SIG-M5 treated with dmso at 0.1 percent for 504 hours (cell line): ENCODE measurements around the gene ACBD4.
A peak's percentile ranks its signal among the peaks of the same experiment; 100 is the strongest.

Source experiments
- DNase-seq: peaks from one replicate; lab custom pipeline; 2025; ENCODE audit not compliant: unreplicated experiment; lab: John Stamatoyannopoulos, UW

The ACBD4 gene

GRCh38 chr17:45135978-45136791 is 698 bp downstream of the ACBD4 start:
- DNase-seq = no peak

GRCh38 chr17:45136846-45137560 is 1.5 kb downstream of the ACBD4 start:
- no peak for DNase-seq

- no peak for DNase-seq
Measured at GRCh38 chr17:45137561-45138305, 2.2 kb downstream of the ACBD4 start.

GRCh38 chr17:45138911-45139532 is 3.5 kb downstream of the ACBD4 start:
- DNase-seq = no peak

- no peak for DNase-seq
Measured at GRCh38 chr17:45139533-45139920, 4.0 kb downstream of the ACBD4 start.

GRCh38 chr17:45143094-45143670 is 7.7 kb downstream of the ACBD4 start:
- DNase-seq = no peak

- no peak for DNase-seq
Measured at GRCh38 chr17:45143767-45144198, 8.3 kb downstream of the ACBD4 start.

GRCh38 chr17:45144199-45145034 is 8.9 kb downstream of the ACBD4 start:
- DNase-seq = no peak

GRCh38 chr17:45145035-45145389 is 9.5 kb downstream of the ACBD4 start:
- DNase-seq = no peak

- no peak for DNase-seq
Measured at GRCh38 chr17:45146166-45146565, 10.7 kb downstream of the ACBD4 start.

- no peak for DNase-seq
Measured at GRCh38 chr17:45146592-45146889, 11.1 kb downstream of the ACBD4 start.

GRCh38 chr17:45146890-45147580 is 11.5 kb downstream of the ACBD4 start:
- peak; percentile 83 for DNase-seq

GRCh38 chr17:45147581-45148182 is 12.2 kb downstream of the ACBD4 start:
- peak; percentile 96 for DNase-seq

- DNase-seq = peak; percentile 99
Measured at GRCh38 chr17:45148183-45149036, 12.9 kb downstream of the ACBD4 start, which contains the start of gene HEXIM1. HEXIM1 (plus strand) TSS chr17:45148475; CDS start chr17:45149191, 716 bp downstream.

- peak; percentile 84 for DNase-seq
Measured at GRCh38 chr17:45149037-45149668, 13.7 kb downstream of the ACBD4 start.

GRCh38 chr17:45149669-45150664 is 14.5 kb downstream of the ACBD4 start:
- peak; percentile 69 for DNase-seq
